ENCODE measurements around the gene FREM1.

Gene FREM1

DNA sequence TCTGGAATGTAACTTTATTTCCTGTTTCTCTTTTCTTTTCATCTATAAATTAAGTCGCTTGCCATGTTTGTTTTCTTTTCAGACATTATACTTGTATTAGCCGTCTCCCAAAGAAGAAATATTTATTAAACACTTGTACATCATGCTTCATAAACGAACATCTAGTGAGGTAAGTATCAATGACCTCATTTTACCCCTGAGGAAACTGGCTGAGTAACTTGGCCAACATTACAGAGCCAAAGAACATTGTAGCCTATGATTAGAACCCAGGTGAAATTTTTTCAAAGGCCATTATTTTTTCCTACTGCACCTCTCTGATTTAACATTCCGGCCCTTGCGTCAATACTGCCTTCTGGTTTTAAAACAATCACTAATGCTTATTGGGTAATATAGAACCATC, 4.2 kb downstream of the FREM1 start:
- no peak for DNase-seq
- Histone ChIP-seq H3K27me3 (replicated peaks) (no peaks in the 10 kb centered on the region), H3K36me3 (replicated peaks) (no peaks in the 10 kb centered on the region), H3K4me3 (ENCODE audit: low read depth, low read length) (no peak overlapping the region), H3K27ac (no peak overlapping the region)
- in situ Hi-C loops (cut with HindIII; ENCODE audit: low pct_ligation_motif_present, low sequenced_read_pairs): no loop called here
- TF ChIP-seq, protein P1, sequence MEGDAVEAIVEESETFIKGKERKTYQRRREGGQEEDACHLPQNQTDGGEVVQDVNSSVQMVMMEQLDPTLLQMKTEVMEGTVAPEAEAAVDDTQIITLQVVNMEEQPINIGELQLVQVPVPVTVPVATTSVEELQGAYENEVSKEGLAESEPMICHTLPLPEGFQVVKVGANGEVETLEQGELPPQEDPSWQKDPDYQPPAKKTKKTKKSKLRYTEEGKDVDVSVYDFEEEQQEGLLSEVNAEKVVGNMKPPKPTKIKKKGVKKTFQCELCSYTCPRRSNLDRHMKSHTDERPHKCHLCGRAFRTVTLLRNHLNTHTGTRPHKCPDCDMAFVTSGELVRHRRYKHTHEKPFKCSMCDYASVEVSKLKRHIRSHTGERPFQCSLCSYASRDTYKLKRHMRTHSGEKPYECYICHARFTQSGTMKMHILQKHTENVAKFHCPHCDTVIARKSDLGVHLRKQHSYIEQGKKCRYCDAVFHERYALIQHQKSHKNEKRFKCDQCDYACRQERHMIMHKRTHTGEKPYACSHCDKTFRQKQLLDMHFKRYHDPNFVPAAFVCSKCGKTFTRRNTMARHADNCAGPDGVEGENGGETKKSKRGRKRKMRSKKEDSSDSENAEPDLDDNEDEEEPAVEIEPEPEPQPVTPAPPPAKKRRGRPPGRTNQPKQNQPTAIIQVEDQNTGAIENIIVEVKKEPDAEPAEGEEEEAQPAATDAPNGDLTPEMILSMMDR (IDR thresholded peaks at IDR 0.05; ENCODE audit: low read depth, low read length, missing control alignments): no peak

DNA sequence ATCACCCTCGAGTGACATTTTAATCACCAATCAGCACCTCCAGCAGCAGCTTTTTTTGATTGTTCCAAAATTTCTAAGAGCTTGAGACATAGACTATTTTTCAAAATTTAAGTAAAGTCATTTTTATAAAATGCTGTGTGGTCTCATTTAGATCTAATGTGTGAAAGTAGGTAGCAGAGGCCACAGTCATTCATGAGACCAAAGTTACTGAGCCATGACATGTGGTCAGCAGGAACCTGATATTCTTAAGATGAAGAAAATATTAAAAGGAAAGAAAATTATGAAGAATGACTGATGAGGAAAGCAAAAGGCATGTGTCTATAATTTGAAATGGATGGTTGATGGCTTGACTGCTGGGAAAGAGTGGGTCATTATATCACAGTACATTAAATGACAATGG, 7.2 kb downstream of the FREM1 start:
- Histone ChIP-seq H3K4me3 (ENCODE audit: low read depth, low read length) (no peak overlapping the region), H3K36me3 (replicated peaks) (no peaks in the 10 kb centered on the region), H3K27me3 (replicated peaks) (no peaks in the 10 kb centered on the region), H3K27ac (no peak overlapping the region)
- DNase-seq: no peak
- TF ChIP-seq, protein P1 (IDR thresholded peaks at IDR 0.05; ENCODE audit: low read depth, low read length, missing control alignments): no peak
- in situ Hi-C loops (cut with HindIII; ENCODE audit: low pct_ligation_motif_present, low sequenced_read_pairs): no loop called here

DNA sequence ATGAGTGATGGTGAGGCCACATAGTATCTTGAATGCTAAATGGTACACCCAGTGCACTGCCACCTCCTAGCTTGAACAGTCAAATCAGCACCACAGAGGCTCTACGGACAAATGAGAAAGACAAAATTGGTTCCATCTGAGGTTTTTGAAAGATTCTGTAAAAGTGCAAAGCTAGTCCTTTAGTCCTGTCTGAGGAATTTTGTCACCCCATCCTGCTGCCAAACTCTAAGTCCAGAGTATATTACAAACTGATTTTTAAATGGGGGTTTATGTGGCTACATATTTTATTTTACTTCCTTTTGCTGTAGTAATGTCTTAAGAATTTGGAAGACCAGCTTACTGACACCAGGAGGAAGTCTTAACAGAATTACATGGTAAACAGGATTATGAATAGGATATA, 7.7 kb downstream of the FREM1 start:
- H3K36me3 ChIP-seq (replicated peaks): no peaks in the 10 kb centered on the region
- H3K4me3 ChIP-seq (ENCODE audit: low read depth, low read length): no peak overlapping the region
- H3K27me3 ChIP-seq (replicated peaks): no peaks in the 10 kb centered on the region
- TF ChIP-seq, protein P1 (IDR thresholded peaks at IDR 0.05; ENCODE audit: low read depth, low read length, missing control alignments): no peak
- H3K27ac ChIP-seq: no peak overlapping the region
- in situ Hi-C loops (cut with HindIII; ENCODE audit: low pct_ligation_motif_present, low sequenced_read_pairs): no loop called here
- no peak for DNase-seq

DNA sequence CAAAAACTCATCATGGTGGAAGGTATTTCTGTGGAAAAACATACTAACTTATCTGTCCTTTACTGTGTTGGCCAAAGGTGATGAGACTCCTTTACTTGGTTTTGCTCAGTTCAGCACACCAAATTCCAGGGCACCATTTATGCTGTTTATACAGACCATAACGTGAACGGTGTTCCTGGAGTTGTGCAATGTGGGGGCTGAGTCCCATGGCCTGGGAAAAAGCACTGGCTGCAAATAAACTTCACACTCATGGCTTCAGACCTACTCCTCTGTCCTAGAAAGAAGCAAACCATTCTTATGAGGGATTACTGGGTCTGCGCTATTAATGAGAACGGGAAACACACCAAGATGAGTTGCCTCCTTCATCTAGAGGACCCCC, 10.4 kb downstream of the FREM1 start:
- no peaks in the 10 kb centered on the region for H3K36me3 ChIP-seq (replicated peaks)
- TF ChIP-seq, protein P1 (IDR thresholded peaks at IDR 0.05; ENCODE audit: low read depth, low read length, missing control alignments): no peak
- no peak for DNase-seq
- H3K27ac ChIP-seq: no peak overlapping the region
- no peak overlapping the region for H3K4me3 ChIP-seq (ENCODE audit: low read depth, low read length)
- in situ Hi-C loops (cut with HindIII; ENCODE audit: low pct_ligation_motif_present, low sequenced_read_pairs): no loop called here
- no peaks in the 10 kb centered on the region for H3K27me3 ChIP-seq (replicated peaks)

DNA sequence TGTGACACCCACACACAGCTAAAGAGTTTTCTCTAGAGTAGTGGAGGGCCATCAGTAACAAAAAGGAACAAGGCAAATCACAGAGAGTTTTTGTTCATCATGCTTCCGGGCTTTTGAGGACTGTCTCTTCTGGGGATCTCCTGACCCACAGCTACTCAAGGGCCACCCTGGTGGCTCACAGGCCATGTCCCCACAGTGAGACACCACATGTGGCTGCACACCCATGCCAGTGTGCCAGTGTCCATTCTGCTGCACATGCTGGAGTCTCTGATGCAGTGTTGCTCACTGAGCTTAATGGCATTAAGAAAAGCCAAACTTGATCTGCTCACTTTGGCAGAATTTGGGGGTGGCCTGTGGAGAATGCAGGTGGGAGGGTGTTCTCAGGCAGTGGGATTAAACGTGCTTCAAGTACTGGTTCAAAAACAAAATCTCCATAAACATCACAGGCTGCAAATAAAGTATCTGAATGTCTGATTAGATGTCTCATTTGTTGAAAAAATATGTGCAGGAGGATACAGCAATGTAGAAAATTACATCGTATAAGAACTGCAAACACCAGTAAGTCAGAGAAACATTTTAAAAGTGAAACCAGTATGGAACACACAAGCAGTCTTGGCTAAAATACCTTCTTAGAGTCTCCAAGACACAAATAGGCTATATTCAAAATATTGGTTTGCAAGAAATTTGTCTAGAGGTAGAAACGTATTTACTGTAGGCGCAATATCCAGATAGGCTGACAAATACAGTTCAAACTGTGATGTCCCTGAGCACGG, 11.0 kb downstream of the FREM1 start:
- TF ChIP-seq, protein P1 (IDR thresholded peaks at IDR 0.05; ENCODE audit: low read depth, low read length, missing control alignments): no peak
- H3K27me3 ChIP-seq (replicated peaks): no peaks in the 10 kb centered on the region
- no peak overlapping the region for H3K27ac ChIP-seq
- no peak overlapping the region for H3K4me3 ChIP-seq (ENCODE audit: low read depth, low read length)
- no peak for DNase-seq
- in situ Hi-C loops (cut with HindIII; ENCODE audit: low pct_ligation_motif_present, low sequenced_read_pairs): no loop called here
- no peaks in the 10 kb centered on the region for H3K36me3 ChIP-seq (replicated peaks)

DNA sequence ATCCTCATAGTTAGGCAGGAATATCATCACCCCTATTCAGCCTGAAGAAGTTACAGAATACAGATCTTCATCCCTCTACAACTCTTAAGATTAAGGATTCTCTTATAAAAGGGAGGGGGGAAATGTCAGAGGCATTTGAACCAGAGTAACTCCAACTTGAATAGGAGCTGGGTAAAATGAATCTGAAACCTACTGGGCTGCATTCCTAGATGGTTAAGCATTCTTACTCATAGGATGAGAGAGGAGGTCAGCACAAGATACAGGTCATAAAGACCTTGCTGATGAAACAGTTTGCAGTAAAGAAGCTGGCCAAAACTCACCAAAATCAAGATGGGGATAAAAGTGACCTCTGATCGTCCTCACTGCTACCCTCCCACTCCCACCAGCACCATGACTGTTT, 14.4 kb downstream of the FREM1 start:
- TF ChIP-seq, protein P1 (IDR thresholded peaks at IDR 0.05; ENCODE audit: low read depth, low read length, missing control alignments): no peak
- in situ Hi-C loops (cut with HindIII; ENCODE audit: low pct_ligation_motif_present, low sequenced_read_pairs): no loop called here
- no peak overlapping the region for H3K27ac ChIP-seq
- no peaks in the 10 kb centered on the region for H3K27me3 ChIP-seq (replicated peaks)
- H3K4me3 ChIP-seq (ENCODE audit: low read depth, low read length): no peak overlapping the region
- no peaks in the 10 kb centered on the region for H3K36me3 ChIP-seq (replicated peaks)
- DNase-seq: peak; percentile 20

All from brain microvascular endothelial cell (primary cell).